Sciatic nerve (tissue), 2 donors: ENCODE data around the gene DSG3. TPM values are rescaled to one million over a fixed set of nuclear protein-coding genes. Genes with fewer than 3 reads are reported as not detected.

Source experiments
- ATAC-seq: fragments of 200-7000 bp; cut with Tn5 transposase; one replicate; pipeline ENCODE4 v1.9.1; 2020; ENCODE audit warnings: mild to moderate bottlenecking, moderate library complexity
- DNase-seq: peaks from one replicate; pipeline ENCODE4 v3.0.0-alpha.2; 2020; ENCODE audit warnings: low spot score
- intact Hi-C: fragments of 100-400 bp; cut with DNase I; formaldehyde crosslinking; loops from one replicate; pipeline ENCODE4 v1.14.2; 2022
- total RNA-seq: library from RNA; stranded (reverse); fragmentation: NEBNext Ultra II Directional; extraction: Animal tissue kit (Norgen Biotek cat#: 25700); gene quantifications from one replicate; pipeline ENCODE4 v1.2.1, GENCODE V29; 2021
- donor health status: DM: no; HTN: no; CAD: no.
- donor health status: DM: no; HTN: no; CAD: no.

The DSG3 gene
- not detected for total RNA-seq

- no peak for DNase-seq
- no peak for ATAC-seq
- intact Hi-C loops, result no loop called here
These were observed at the start of gene DSG3 for GRCh38 chr18:31447530-31448191. DSG3 (plus strand) TSS chr18:31447741; CDS start chr18:31447878, 137 bp downstream.

DNA sequence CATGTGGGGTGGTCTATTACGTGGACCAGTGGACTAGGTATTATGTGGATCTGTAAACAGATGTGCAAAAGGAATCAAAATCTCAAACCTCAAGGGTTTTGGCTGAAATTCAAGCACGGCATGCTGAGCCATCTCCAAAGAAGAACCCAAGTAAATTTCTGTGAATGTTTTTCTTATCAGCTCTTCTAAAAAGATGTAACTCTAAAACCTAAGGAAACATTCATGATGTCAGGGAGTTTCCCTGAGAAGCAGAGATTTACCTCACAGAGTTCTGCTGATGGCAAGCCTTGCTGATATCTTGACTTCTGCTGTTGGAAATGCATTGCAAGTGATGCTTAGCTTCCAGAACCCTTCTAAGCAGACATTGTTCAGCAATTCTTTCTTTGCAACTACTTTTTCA is 49.4 kb upstream of the DSG3 start:
- ATAC-seq, result no peak
- intact Hi-C loops, result no loop called here
- DNase-seq, result no peak

GRCh38 chr18:31399306-31400032 is 48.1 kb upstream of the DSG3 start:
- no peak for ATAC-seq

DNA sequence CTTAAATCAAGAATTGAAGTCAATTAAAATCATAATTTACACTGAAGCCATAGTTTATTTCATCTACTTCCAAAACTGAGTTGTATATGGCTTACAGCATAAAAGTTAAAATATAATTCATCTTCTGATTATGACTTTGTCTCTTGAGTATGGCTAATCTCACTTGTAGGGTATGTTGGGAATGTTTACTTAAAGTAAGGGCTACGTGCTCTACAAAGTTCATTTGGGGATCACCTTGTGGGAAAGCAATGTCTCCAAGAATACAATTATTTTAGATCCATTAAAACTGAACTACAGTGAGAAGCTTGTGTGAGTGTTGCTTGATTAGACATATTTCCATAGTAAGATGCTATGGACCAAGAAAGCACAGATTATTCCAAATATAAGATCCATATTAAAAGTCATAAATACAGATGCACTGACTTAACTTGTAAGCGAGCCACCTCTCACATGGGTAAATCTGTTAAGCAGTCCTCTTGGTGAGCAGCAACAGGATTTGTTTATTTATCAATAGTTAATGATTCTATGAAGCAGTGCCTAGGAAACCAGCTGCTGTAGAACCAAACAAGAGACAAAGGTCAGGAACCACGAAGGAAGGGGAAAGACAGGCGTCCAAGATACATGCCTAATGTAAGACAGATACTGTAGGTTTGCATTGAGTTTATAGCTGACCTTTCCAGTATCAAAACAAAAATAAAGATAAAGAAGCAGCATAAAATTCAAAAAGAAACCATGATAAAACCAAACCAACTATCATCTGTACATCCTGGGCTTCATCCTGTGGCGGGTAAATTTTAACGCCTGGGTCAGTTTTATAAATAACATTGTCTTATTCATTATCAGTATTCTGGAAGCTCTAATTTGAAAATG is 46.1 kb upstream of the DSG3 start:
- ATAC-seq (no peak), DNase-seq (no peak)
- intact Hi-C loops, result no loop called here

More at GRCh38 chr18:31399306-31400032, 48.1 kb upstream of the DSG3 start:
- intact Hi-C loops, result no loop called here
- no peak for DNase-seq

GRCh38 chr18:31402026-31402373 is 45.5 kb upstream of the DSG3 start:
- ATAC-seq (no peak), DNase-seq (no peak)
- intact Hi-C loops, result no loop called here

DNA sequence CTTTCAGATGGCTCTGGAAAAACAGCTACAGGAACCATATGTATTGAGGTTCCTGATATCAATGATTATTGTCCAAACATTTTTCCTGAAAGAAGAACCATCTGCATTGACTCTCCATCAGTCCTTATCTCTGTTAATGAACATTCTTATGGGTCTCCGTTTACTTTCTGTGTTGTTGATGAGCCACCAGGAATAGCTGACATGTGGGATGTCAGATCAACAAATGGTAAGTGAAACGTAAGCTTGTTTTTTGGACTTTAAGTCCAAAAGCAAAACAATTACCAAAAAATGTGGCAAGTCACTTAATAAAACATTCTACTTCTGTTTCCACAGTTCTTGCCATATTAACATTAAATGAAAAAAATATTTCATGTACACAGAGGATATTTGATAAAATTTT is 44.1 kb upstream of the DSG3 start:
- DNase-seq (no peak), ATAC-seq (no peak)
- intact Hi-C loops, result no loop called here

GRCh38 chr18:31407649-31408048 is 39.9 kb upstream of the DSG3 start:
- intact Hi-C loops, result no loop called here
- no peak for ATAC-seq
- no peak for DNase-seq

DNA sequence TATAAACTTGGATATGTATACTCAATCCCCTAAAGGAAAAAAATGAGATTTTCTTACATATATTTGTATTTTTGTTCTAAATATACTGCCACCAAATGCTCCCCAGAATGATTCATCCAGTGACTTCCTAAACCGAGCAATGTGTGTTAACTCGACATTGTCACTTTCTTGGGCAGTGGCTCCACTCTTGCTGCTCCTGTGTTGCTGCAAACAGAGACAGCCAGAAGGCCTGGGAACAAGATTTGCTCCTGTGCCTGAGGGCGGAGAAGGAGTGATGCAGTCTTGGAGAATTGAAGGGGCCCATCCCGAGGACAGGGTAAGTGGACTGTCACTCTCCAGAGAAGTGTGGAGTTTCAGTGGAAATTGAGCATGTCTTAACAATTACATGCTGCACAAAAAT is 38.3 kb upstream of the DSG3 start:
- DNase-seq (no peak), ATAC-seq (no peak)
- intact Hi-C loops, result no loop called here

DNA sequence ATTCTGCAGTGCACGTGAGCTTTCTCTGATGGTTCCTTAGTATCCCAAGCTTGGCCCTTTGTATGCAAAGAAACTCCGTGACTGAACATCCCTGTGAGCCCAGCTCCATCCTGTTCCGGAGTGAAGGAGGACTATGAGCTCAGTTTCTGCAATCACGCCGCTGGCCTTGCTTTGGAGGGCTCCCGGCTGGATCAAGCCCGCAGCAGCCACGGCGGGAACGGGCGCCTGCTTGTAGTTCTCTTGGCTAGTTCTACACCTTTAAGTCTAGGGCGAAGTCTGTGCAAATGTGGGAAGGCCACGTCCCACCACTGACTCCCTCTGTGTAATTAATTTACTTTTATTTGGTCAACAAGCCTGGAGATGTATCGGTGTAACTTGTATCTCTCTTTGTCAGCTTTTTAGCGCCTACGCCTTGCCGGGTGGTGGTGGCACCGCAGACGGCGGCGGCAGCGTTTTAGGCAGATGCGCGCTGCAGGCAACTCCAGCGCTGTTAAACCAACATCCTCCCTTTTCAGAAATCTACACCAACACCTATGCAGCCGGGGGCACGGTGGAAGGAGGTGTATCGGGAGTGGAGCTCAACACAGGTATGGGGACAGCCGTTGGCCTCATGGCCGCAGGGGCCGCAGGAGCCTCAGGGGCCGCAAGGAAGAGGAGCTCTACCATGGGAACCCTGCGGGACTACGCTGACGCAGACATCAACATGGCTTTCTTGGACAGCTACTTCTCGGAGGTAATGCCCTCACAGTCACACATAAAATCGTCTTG is 36.6 kb upstream of the DSG3 start:
- intact Hi-C loops, result no loop called here
- ATAC-seq, result no peak
- no peak for DNase-seq

DNA sequence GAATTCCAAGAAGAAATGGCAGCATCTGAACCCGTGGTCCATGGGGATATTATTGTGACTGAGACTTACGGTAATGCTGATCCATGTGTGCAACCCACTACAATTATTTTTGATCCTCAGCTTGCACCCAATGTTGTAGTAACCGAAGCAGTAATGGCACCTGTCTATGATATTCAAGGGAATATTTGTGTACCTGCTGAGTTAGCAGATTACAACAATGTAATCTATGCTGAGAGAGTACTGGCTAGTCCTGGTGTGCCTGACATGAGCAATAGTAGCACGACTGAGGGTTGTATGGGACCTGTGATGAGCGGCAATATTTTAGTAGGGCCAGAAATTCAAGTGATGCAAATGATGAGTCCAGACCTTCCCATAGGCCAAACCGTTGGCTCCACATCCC is 34.4 kb upstream of the DSG3 start:
- DNase-seq, result no peak

GRCh38 chr18:31417850-31418249 is 29.7 kb upstream of the DSG3 start:
- DNase-seq, result no peak
- no peak for ATAC-seq
- intact Hi-C loops, result no loop called here

More for the DNA sequence above, 34.4 kb upstream of the DSG3 start:
- intact Hi-C loops, result no loop called here
- ATAC-seq, result no peak

DNA sequence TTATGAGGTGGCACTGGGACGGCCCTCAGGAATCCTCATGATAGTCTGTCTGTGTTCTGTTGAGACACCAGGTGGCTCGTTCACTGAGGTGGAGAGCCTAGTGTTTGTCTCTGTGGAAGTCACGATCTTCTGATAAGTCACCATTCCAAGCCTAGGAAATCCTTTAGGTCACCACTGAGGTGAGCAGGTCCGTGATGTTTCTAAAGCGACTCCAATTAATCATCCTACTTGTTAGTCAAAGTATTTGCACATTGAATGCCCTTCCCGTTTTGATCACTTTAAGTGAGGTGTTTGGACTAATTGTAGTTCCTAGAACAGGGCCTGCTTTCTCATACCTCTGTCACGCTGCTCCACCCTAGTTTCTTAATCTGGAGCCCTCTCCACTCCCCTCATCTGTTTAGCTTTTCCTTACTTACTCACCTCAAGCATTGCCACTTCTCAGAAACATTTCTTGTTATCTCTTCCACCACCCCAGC is 28.0 kb upstream of the DSG3 start:
- intact Hi-C loops, result no loop called here
- DNase-seq, result no peak
- no peak for ATAC-seq

GRCh38 chr18:31420032-31420431 is 27.5 kb upstream of the DSG3 start:
- intact Hi-C loops, result no loop called here
- DNase-seq (no peak), ATAC-seq (no peak)

DNA sequence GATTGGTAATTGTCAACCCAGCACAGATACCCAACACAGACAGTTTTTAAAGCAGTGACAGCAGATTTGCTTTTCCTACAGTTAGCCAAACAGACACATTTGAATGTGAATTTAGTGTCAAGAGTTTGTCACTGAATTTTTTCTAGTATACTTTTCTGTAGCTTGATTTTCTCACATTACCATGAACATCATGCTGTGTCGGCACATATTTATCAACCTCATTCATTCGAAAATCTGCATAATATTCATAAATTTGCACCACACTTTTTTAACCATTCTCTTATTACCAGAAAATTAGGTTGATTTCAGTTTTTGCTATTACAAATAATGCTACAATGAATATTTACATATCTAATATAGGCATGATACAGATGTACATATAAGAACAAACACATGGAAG is 27.0 kb upstream of the DSG3 start:
- intact Hi-C loops, result no loop called here
- no peak for ATAC-seq

GRCh38 chr18:31424383-31424988 is 23.1 kb upstream of the DSG3 start:
- ATAC-seq (no peak), DNase-seq (no peak)
- intact Hi-C loops, result no loop called here

More for the DNA sequence above, 27.0 kb upstream of the DSG3 start:
- no peak for DNase-seq

DNA sequence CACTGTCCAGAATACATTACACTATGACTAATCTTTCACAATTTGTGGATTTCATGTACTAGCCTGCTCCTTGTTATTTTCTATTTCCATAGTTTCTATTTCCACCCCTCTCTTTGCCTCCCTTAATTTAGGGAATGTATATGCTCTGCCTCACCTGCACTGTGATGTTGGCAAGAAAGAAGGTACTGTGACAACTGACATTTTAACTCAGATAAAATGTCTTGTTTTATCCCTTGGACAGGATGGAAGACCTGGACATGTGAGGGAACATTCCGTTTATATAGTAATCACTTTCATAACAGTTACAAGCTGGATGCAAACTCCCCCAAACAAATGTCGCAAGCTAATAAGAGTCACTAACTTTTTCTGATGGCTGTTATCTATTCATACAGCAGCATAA is 21.5 kb upstream of the DSG3 start:
- no peak for ATAC-seq
- intact Hi-C loops, result no loop called here
- DNase-seq, result no peak

DNA sequence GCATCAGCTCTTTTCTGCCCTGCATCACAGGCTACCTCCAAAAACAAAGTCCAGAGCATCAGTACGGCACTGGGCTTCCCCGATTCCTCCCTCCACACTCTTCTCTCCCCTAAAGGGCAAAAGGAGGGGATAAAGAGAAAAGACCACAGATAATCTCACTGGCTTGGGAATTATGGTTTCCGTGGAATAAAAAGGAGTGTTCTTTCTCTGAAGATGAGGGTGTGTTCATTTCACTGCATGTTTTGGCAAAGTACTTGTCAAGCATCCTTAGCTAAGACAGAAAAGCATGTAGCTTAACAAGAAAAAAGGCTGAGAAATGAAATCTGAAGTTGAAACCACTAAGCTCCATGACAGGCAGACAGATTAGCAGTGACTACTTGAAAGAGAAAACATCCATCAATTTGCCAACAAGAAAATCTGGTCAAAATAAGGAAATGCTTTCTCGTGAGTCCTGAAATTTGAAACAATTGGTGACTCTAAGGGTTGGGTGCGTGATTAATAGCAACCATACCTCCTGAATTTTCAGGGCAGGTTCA is 20.6 kb upstream of the DSG3 start:
- ATAC-seq (no peak), DNase-seq (no peak)
- intact Hi-C loops, result no loop called here

- no peak for ATAC-seq
- intact Hi-C loops, result no loop called here
- DNase-seq, result no peak
These were observed 19.3 kb upstream of the DSG3 start for GRCh38 chr18:31428211-31428610.
